HG02759 (cell line): ENCODE data around the gene TPST1.
"Not testable (repeated sequence)": the region's sequence is repeated elsewhere in the genome, so short reads cannot be mapped to it uniquely, and the experiment has no call there.

ENCODE experiments used
- ATAC-seq: cut with Tn5 transposase; IDR thresholded peaks from one replicate; pipeline ENCODE4 v1.9.1; 2021; ENCODE audit warnings: mild to moderate bottlenecking, moderate library complexity; ENCODE audit not compliant: unreplicated experiment

Gene TPST1

GRCh38 chr7:66324985-66325384 is 119.9 kb downstream of the TPST1 start:
- not testable (repeated sequence) for ATAC-seq

GRCh38 chr7:66326501-66327215 is 121.5 kb downstream of the TPST1 start:
- no peak for ATAC-seq

- ATAC-seq: no peak
Observed at GRCh38 chr7:66330961-66331360, 125.8 kb downstream of the TPST1 start.

DNA sequence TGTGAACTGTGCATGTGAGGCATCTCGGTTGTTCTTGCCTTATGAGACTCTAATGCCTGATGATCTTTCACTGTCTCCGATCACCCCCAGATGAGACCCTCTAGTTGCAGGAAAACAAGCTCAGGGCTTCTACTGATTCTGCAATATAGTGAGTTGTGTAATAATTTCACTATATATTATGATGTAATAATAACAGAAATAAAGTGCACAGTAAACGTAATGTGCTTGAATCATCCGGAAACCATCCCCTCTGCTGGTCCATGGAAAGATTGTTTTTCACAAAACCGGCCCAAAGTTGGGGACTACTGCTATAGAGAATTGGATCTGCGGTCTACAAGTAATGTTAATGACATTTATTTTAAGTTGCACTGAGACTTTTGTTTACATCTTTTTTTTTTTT is 126.7 kb downstream of the TPST1 start:
- ATAC-seq: no peak

GRCh38 chr7:66333443-66333842 is 128.3 kb downstream of the TPST1 start:
- no peak for ATAC-seq

DNA sequence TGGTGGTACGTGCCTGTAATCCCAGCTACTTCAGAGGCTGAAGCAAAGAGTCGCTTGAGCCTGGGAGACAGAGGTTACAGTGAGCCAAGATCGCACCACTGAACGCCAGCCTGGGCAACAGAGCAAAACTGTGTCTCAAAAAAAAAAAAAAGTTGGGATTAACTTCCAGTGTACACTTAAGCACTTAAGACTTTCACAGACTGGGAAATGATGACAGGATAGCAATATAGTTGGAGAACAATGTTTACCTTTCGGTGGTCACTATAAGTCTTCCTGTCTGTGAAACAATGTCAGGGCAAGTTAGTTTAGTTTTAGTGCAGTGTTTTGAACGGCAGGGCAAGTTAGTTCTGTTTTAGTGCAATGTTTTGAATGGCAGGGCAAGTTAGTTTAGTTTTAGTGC is 130.2 kb downstream of the TPST1 start:
- ATAC-seq: no peak

DNA sequence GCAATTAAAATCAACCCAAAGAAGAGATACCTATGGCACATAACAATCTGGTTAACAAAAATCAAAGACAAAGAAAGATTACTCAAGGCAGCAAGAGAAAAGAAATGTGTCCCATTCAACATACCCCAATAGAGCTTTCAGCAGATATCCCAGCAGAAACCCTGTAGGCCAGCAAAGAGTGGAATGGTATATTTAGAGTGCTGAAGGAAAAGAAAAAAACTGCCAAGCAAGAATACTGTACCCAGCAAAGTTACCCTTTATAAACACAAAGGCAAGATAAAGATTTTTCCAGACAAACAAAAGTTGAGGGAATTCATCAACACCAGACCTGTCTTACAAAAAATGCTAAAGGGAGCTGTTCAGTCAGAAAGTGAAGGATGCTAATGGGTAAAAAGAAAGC is 131.6 kb downstream of the TPST1 start:
- no peak for ATAC-seq

DNA sequence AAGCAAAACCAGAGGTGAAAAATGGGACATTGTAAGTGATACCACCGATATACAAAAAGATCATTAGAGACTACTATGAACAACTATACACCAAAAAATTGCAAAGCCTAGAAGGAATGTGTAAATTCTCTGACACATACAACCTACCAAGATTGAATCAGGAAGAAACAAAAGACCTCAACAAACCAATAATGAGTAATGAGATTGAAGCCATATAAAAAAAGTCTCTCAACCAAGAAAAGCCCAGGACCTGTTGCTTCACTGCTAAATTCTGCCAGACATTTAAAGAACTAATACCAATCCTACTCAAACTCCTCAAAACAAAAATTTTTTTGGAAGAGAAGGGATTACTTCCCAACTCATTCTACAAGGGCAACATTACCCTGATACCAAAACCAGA is 134.0 kb downstream of the TPST1 start:
- no peak for ATAC-seq

DNA sequence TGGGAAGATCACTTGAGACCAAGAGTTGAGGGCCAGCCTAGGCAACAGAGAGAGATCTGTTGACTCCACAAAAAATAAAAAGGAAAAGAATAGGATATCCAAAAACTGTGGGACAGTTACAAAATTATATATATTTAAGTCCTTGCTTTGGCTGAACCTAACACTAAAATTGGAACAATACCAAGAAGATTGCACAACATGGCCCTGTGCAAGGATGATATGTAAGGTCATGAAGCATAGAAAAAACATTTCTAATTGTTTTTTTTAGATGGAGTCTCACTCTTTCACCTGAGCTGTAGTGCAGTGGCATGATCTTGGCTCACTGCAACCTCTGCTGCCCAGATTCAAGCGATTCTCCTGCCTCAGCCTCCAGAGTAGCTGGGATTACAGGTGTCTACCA is 139.0 kb downstream of the TPST1 start:
- ATAC-seq: no peak

DNA sequence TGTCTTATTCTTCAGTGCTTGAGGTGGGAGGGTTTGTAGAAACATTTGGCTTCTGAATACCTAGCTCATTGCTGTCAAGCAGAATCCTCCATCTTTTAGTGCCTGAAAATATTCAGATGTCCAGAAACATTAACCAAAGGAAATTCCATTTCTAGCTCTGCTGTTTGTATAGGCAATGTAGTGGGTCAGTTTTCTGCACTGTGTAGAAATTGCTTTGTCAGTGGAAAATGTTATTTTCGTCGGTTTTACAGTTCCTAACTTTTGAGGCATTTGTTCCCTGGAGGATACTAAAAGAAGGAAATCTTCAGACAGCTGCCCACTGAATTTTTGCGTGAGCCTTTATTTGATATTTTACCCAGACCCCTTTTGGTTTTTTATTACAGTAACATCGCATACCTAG is 143.4 kb downstream of the TPST1 start:
- no peak for ATAC-seq

- ATAC-seq: no peak
Observed at GRCh38 chr7:66348959-66349358, 143.8 kb downstream of the TPST1 start.

DNA sequence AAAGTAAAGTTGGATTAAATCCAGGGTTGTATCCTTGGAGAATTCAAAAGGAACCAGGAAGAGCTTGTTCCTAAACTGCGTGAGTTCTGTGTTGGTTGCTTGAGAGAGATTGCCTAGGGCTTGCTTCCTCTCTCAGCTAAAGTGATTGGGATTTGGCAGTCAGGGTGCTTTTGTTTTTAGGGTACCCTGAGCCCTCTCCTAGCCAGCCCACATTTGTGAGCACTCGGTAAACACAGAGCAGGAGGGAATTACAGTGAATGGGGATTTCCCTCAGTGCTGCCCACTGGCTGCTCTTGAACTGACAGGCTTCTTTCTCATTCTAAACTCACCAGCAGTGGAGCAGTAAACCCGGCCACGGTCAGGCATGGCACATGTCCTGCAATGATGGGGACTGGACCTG is 146.9 kb downstream of the TPST1 start:
- no peak for ATAC-seq

GRCh38 chr7:66353547-66353946 is 148.4 kb downstream of the TPST1 start:
- no peak for ATAC-seq

- ATAC-seq: no peak
Observed at GRCh38 chr7:66355756-66356155, 150.6 kb downstream of the TPST1 start.

DNA sequence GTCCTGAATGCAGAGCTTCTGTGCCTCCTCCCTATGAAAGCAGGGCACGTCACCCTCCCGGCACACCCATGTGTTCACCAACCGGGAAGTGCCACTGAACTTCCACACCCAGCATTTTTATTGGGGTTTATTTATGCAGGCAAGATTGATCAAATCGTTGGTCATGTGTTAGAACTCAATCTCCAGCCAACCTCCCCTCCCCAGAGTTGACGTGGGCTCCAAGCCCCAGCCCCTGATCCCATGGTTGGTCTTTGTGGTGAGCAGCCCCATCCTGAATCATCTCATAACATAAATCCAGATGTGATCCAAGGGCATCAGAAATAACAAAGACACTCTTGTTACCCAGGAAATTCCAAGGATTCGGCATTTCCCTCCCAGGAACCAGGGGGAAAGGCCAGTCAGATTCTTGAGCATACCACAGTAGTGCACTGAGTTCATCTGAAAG is 151.2 kb downstream of the TPST1 start:
- no peak for ATAC-seq

- ATAC-seq: no peak
Observed at GRCh38 chr7:66357087-66357486, 152.0 kb downstream of the TPST1 start.

GRCh38 chr7:66359656-66360211 is 154.6 kb downstream of the TPST1 start:
- no peak for ATAC-seq

GRCh38 chr7:66362136-66362535 is 157.0 kb downstream of the TPST1 start:
- ATAC-seq: no peak

DNA sequence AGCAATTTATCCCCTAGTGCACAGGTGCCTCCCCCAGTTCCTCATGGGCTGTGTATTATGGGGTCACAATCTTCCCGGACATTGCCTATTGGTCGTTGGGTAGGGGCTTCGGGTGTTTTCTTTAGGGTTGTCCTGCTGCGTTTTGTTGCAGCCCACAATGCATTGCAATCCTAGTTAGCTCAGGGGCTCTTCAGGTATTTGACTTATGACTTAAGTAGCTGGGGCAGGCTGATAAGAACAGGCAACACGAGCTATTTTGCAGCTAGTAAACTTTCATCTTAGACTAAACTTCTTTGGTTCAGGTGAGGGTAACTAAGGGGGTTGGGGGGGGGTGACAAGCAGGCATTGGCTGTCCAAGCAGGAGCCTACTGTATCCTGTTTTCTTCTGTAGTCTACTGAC is 158.5 kb downstream of the TPST1 start:
- ATAC-seq: no peak

DNA sequence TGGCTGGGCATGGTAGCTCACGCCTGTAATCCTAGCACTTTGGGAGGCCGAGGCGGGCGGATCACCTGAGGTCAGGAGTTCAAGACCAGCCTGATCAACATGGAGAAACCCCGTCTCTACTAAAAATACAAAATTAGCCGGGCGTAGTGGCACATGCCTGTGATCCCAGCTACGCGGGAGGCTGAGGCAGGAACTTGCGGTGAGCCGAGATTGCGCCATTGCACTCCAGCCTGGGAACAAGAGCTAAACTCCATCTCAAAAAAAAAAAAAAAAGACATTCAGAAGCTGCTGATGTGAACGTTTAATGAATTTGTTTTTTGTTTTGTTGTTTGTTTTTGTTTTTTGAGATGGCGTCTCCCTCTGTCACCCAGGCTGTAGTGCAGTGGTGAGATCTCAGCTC is 159.9 kb downstream of the TPST1 start:
- ATAC-seq: not testable (repeated sequence)

GRCh38 chr7:66371096-66371824 is 166.1 kb downstream of the TPST1 start:
- no peak for ATAC-seq

DNA sequence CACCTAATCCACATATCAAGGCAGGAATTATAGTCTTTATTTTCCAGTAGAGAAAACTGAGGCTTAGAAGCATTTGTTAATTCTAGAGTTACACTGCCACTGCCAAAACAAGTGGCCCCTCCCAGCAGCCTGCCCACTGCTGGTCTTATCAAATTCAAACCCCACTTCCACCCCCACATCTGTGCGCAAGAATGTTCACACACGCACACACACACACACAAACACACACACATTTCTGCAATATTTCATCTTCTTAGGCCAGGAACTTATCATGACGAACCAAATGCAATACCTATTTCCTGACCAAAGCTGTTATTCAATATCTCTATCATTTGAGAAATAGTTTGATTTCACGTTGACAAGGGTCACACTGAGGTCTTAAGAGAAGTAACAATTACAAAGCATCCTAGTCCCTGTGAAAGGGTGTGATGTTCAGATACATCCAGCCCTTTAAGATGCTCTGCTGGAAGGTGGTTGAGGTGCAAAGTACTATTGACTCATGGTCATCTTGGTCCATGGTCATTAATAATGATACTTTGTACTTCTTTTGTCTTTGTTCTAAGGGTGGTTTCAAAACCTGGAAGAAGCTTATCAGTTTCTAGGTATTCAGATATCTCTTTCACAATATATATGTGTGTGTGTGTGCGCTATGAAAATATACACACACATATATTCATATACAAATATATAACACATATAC is 169.2 kb downstream of the TPST1 start:
- ATAC-seq: not testable (repeated sequence)
